ENCODE measurements around the gene EIF3F.

Gene EIF3F

DNA sequence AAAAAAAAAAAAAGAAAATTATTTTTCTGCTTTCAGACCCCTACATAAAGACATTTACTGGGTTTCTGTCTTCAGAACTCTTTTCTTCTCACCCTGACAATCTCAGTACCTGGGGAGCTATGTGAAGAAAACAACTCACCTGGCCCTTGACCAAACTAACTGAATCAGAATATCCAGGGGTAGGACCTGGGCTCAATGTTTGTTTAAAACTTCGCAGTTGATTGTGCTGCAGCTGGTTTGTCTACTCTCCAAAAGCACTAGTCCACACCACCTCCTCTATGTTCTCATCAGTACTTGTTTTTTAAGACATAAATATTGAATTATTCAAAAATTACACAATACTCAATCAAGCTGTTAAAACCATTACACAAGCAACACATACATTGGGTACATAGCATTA, 34.8 kb downstream of the EIF3F start:
- Histone ChIP-seq H3K27me3 (ENCODE audit: control insufficient read depth, insufficient read depth, low read length) (peaks cover 71% of the 10 kb centered on the region), H3K9ac (ENCODE audit: low read length) (no peak overlapping the region), H3K4me3 (ENCODE audit: low read depth, low read length) (no peak overlapping the region), H3K36me3 (ENCODE audit: control insufficient read depth, insufficient read depth, low read length) (no peaks in the 10 kb centered on the region), H3K4me1 (ENCODE audit: control insufficient read depth, insufficient read depth, low read length) (peaks cover 9% of the 10 kb centered on the region), H3K27ac (ENCODE audit: low read depth, low read length) (no peak overlapping the region), H3K9me3 (ENCODE audit: control insufficient read depth, insufficient read depth, low read depth, low read length) (no peaks in the 10 kb centered on the region)

DNA sequence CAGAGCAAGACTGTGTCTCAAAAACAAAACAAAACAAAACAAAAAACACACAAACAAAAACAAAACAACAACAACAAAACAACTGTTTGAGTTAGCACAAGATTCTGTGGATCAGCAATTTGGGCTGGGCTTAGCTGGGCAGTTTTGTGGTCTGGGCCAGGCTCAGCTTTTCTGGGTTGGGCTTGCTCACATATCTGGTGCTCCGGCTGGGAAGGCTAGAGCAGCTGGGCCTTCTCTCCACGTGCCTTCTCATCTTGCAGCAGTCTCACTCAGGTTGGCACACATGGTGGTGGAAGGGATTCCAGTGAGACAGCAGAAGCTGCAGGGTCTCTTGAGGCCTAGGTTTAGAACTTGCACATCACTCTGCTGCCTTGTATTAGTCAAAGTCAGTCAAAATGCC, 35.7 kb downstream of the EIF3F start:
- peaks cover 61% of the 10 kb centered on the region for H3K27me3 ChIP-seq (ENCODE audit: control insufficient read depth, insufficient read depth, low read length)
- H3K9ac ChIP-seq (ENCODE audit: low read length): no peak overlapping the region
- H3K36me3 ChIP-seq (ENCODE audit: control insufficient read depth, insufficient read depth, low read length): no peaks in the 10 kb centered on the region
- peaks cover 5% of the 10 kb centered on the region; the same call in 1 of the 2 replicates for H3K4me1 ChIP-seq (ENCODE audit: control insufficient read depth, insufficient read depth, low read length)
- H3K27ac ChIP-seq (ENCODE audit: low read depth, low read length): no peak overlapping the region
- no peaks in the 10 kb centered on the region for H3K9me3 ChIP-seq (ENCODE audit: control insufficient read depth, insufficient read depth, low read depth, low read length)
- no peak overlapping the region for H3K4me3 ChIP-seq (ENCODE audit: low read depth, low read length)

- Histone ChIP-seq H3K9ac (ENCODE audit: low read length) (no peak overlapping the region), H3K4me3 (ENCODE audit: low read depth, low read length) (no peak overlapping the region), H3K27me3 (ENCODE audit: control insufficient read depth, insufficient read depth, low read length) (peaks cover 50% of the 10 kb centered on the region), H3K36me3 (ENCODE audit: control insufficient read depth, insufficient read depth, low read length) (no peaks in the 10 kb centered on the region), H3K27ac (ENCODE audit: low read depth, low read length) (no peak overlapping the region), H3K9me3 (ENCODE audit: control insufficient read depth, insufficient read depth, low read depth, low read length) (no peaks in the 10 kb centered on the region), H3K4me1 (ENCODE audit: control insufficient read depth, insufficient read depth, low read length) (peaks cover 5% of the 10 kb centered on the region; the same call in 1 of the 2 replicates)
Measured at GRCh38 chr11:8023831-8024555, 36.9 kb downstream of the EIF3F start.

- H3K36me3 ChIP-seq (ENCODE audit: control insufficient read depth, insufficient read depth, low read length): no peaks in the 10 kb centered on the region
- peaks cover 44% of the 10 kb centered on the region for H3K27me3 ChIP-seq (ENCODE audit: control insufficient read depth, insufficient read depth, low read length)
- no peak overlapping the region for H3K9ac ChIP-seq (ENCODE audit: low read length)
- H3K9me3 ChIP-seq (ENCODE audit: control insufficient read depth, insufficient read depth, low read depth, low read length): no peaks in the 10 kb centered on the region
- no peak overlapping the region for H3K27ac ChIP-seq (ENCODE audit: low read depth, low read length)
- H3K4me3 ChIP-seq (ENCODE audit: low read depth, low read length): no peak overlapping the region
- 0 out of 2 replicates have a peak, but pooled peaks cover 2% of the 10 kb centered on the region for H3K4me1 ChIP-seq (ENCODE audit: control insufficient read depth, insufficient read depth, low read length)
Measured at GRCh38 chr11:8025123-8025522, 38.0 kb downstream of the EIF3F start.

- Histone ChIP-seq H3K4me1 (ENCODE audit: control insufficient read depth, insufficient read depth, low read length) (no peaks in the 10 kb centered on the region), H3K4me3 (ENCODE audit: low read depth, low read length) (no peak overlapping the region), H3K9me3 (ENCODE audit: control insufficient read depth, insufficient read depth, low read depth, low read length) (no peaks in the 10 kb centered on the region), H3K9ac (ENCODE audit: low read length) (no peak overlapping the region), H3K27me3 (ENCODE audit: control insufficient read depth, insufficient read depth, low read length) (peaks cover 44% of the 10 kb centered on the region), H3K27ac (ENCODE audit: low read depth, low read length) (no peak overlapping the region), H3K36me3 (ENCODE audit: control insufficient read depth, insufficient read depth, low read length) (no peaks in the 10 kb centered on the region)
Measured at GRCh38 chr11:8025816-8026215, 38.7 kb downstream of the EIF3F start.

- Histone ChIP-seq H3K9me3 (ENCODE audit: control insufficient read depth, insufficient read depth, low read depth, low read length) (no peaks in the 10 kb centered on the region), H3K4me1 (ENCODE audit: control insufficient read depth, insufficient read depth, low read length) (0 out of 2 replicates have a peak, but pooled peaks cover 3% of the 10 kb centered on the region), H3K27ac (ENCODE audit: low read depth, low read length) (no peak overlapping the region), H3K9ac (ENCODE audit: low read length) (no peak overlapping the region), H3K27me3 (ENCODE audit: control insufficient read depth, insufficient read depth, low read length) (peaks cover 42% of the 10 kb centered on the region), H3K36me3 (ENCODE audit: control insufficient read depth, insufficient read depth, low read length) (no peaks in the 10 kb centered on the region), H3K4me3 (ENCODE audit: low read depth, low read length) (no peak overlapping the region)
Measured at GRCh38 chr11:8026982-8027381, 39.8 kb downstream of the EIF3F start.

GRCh38 chr11:8028766-8029165, 41.6 kb downstream of the EIF3F start:
- no peak overlapping the region for H3K27ac ChIP-seq (ENCODE audit: low read depth, low read length)
- peaks cover 46% of the 10 kb centered on the region for H3K27me3 ChIP-seq (ENCODE audit: control insufficient read depth, insufficient read depth, low read length)
- H3K9ac ChIP-seq (ENCODE audit: low read length): no peak overlapping the region
- H3K36me3 ChIP-seq (ENCODE audit: control insufficient read depth, insufficient read depth, low read length): no peaks in the 10 kb centered on the region
- H3K4me1 ChIP-seq (ENCODE audit: control insufficient read depth, insufficient read depth, low read length): peaks cover 6% of the 10 kb centered on the region; the same call in 1 of the 2 replicates
- no peaks in the 10 kb centered on the region for H3K9me3 ChIP-seq (ENCODE audit: control insufficient read depth, insufficient read depth, low read depth, low read length)
- H3K4me3 ChIP-seq (ENCODE audit: low read depth, low read length): no peak overlapping the region

DNA sequence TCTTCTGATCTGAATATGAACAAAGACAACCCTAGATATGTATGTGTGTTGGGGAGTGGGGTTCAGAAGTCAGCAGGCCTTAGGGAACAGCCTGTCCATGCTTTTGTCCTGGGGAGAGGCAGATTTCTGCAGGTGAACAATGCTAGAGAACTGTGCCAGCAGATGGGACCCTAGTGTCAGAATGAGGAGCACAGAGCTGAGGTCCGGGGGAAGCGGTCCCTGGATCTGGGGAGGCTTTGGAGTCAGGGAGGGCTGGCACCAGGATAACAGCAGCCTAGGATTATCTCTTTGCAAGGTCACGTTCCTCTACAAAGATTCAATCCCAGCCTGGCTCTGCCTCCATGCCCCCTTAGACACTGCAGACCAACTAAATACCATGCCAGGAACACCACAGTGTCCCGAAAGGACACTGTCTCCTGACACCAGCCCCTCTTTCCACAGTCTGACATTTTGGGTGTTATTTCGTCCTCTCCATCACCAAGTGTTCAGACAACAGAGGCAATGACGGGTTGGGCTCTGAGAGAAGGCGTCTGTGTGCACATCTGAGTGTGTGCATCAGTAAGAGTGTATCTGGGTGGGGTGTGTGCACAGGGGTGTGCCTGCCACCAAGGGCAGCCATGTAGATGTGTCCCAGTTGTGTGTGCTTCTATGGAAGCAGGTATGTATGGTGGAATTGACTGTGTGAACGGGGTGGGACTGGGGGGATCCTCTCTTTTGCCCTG, 43.5 kb downstream of the EIF3F start:
- Histone ChIP-seq H3K9me3 (ENCODE audit: control insufficient read depth, insufficient read depth, low read depth, low read length) (no peaks in the 10 kb centered on the region), H3K36me3 (ENCODE audit: control insufficient read depth, insufficient read depth, low read length) (no peaks in the 10 kb centered on the region), H3K9ac (ENCODE audit: low read length) (no peak overlapping the region)

GRCh38 chr11:8031248-8032115, 44.3 kb downstream of the EIF3F start:
- H3K27ac ChIP-seq (ENCODE audit: low read depth, low read length): no peak overlapping the region
- H3K9ac ChIP-seq (ENCODE audit: low read length): no peak overlapping the region
- H3K4me3 ChIP-seq (ENCODE audit: low read depth, low read length): no peak overlapping the region

More for the DNA sequence above, 43.5 kb downstream of the EIF3F start:
- peaks cover 6% of the 10 kb centered on the region; the same call in 1 of the 2 replicates for H3K4me1 ChIP-seq (ENCODE audit: control insufficient read depth, insufficient read depth, low read length)
- H3K4me3 ChIP-seq (ENCODE audit: low read depth, low read length): no peak overlapping the region
- H3K27ac ChIP-seq (ENCODE audit: low read depth, low read length): no peak overlapping the region
- peaks cover 34% of the 10 kb centered on the region for H3K27me3 ChIP-seq (ENCODE audit: control insufficient read depth, insufficient read depth, low read length)

DNA sequence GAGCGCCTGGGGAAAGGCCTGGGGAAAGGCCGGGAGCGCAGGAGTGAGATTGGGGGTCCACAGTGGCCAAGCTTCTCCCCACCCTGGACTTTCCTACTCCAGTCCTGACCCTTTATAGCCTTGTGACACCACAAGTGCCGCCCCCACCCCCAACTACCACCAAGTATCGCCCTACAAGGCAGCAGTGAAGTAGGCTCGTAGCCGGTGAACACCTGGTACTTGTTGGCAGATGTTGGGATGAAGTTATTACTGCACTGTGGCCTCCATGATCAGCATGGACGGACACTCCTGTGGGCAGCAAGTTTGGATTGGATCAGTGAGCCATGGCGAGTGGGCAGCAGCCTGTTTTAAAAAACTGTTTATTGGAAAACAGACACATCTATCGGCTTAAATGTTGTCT, 45.0 kb downstream of the EIF3F start:
- no peaks in the 10 kb centered on the region for H3K9me3 ChIP-seq (ENCODE audit: control insufficient read depth, insufficient read depth, low read depth, low read length)
- H3K27ac ChIP-seq (ENCODE audit: low read depth, low read length): no peak overlapping the region
- H3K4me1 ChIP-seq (ENCODE audit: control insufficient read depth, insufficient read depth, low read length): peaks cover 6% of the 10 kb centered on the region; the same call in 1 of the 2 replicates
- no peak overlapping the region for H3K9ac ChIP-seq (ENCODE audit: low read length)
- no peaks in the 10 kb centered on the region for H3K36me3 ChIP-seq (ENCODE audit: control insufficient read depth, insufficient read depth, low read length)
- H3K27me3 ChIP-seq (ENCODE audit: control insufficient read depth, insufficient read depth, low read length): peaks cover 32% of the 10 kb centered on the region
- H3K4me3 ChIP-seq (ENCODE audit: low read depth, low read length): no peak overlapping the region

More at GRCh38 chr11:8031248-8032115, 44.3 kb downstream of the EIF3F start:
- H3K27me3 ChIP-seq (ENCODE audit: control insufficient read depth, insufficient read depth, low read length): peaks cover 31% of the 10 kb centered on the region
- no peaks in the 10 kb centered on the region for H3K36me3 ChIP-seq (ENCODE audit: control insufficient read depth, insufficient read depth, low read length)
- H3K9me3 ChIP-seq (ENCODE audit: control insufficient read depth, insufficient read depth, low read depth, low read length): no peaks in the 10 kb centered on the region
- H3K4me1 ChIP-seq (ENCODE audit: control insufficient read depth, insufficient read depth, low read length): peaks cover 6% of the 10 kb centered on the region; the same call in 1 of the 2 replicates
